SK-N-MC (cell line): Measurements from ENCODE around the gene LRRIQ3.

ENCODE experiments used
- EZH2 ChIP-seq: fragments of 200-600 bp; sonication (generic); IDR thresholded peaks from one replicate; pipeline ENCODE4 v1.6.1; 2017; ENCODE audit warnings: antibody characterized with exemption
- POLR2AphosphoS5 ChIP-seq: IDR thresholded peaks from 2 replicates; pipeline ENCODE4 v1.6.1; 2012; ENCODE audit warnings: mild to moderate bottlenecking, low read depth, low read length, borderline replicate concordance

DNA sequence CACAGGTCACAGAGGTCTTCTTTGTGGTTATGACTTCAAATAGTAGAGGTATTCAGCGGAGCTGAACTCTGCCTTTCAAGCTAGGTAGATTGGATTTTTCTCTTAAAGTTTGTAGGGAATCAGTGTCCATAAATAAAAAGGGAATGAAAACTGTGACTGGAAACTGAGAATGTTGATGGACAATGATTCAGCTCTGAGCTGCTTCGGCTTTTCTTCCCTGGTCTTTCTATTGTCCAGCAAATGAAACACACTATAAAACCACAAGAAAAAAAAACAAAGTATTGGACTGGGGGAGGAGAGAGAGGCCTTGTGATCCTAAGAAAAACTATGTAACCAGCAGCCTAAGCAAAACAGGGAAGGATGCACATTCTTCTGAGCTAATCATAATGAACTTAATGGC lies 48.3 kb upstream of the LRRIQ3 start:
- TF ChIP-seq EZH2 (no peak), POLR2AphosphoS5 (no peak)
